Measurements from ENCODE around the gene HERPUD1.
A peak's percentile ranks its signal among the peaks of the same experiment; 100 is the strongest.
"Not testable (repeated sequence)": the region's sequence is repeated elsewhere in the genome, so short reads cannot be mapped to it uniquely, and the experiment has no call there.

HERPUD1 gene

GRCh38 chr16:56961851-56962281 is 29.9 kb downstream of the HERPUD1 start, which contains the start of gene CETP:
CETP (plus strand) TSS chr16:56961950; CDS start chr16:56961980, 30 bp downstream.
- DNase-seq: no peak

- peak; percentile 66 for DNase-seq
Observed at GRCh38 chr16:56964243-56965148, 32.6 kb downstream of the HERPUD1 start.

- no peak for DNase-seq
Observed at GRCh38 chr16:56965149-56966092, 33.5 kb downstream of the HERPUD1 start.

- DNase-seq: no peak
Observed at GRCh38 chr16:56966093-56966475, 34.1 kb downstream of the HERPUD1 start.

GRCh38 chr16:56967733-56968132 is 35.8 kb downstream of the HERPUD1 start:
- DNase-seq: no peak

GRCh38 chr16:56969769-56970168 is 37.8 kb downstream of the HERPUD1 start:
- no peak for DNase-seq

- DNase-seq: no peak
Observed at GRCh38 chr16:56970934-56971767, 39.2 kb downstream of the HERPUD1 start.

- DNase-seq: no peak
Observed at GRCh38 chr16:56971768-56972043, 39.8 kb downstream of the HERPUD1 start.

GRCh38 chr16:56972403-56973293 is 40.7 kb downstream of the HERPUD1 start:
- no peak for DNase-seq

- DNase-seq: no peak
Observed at GRCh38 chr16:56973294-56973689, 41.4 kb downstream of the HERPUD1 start.

- not testable (repeated sequence) for DNase-seq
Observed at GRCh38 chr16:56973899-56974298, 42.0 kb downstream of the HERPUD1 start.

GRCh38 chr16:56974549-56975300 is 42.8 kb downstream of the HERPUD1 start:
- DNase-seq: no peak

GRCh38 chr16:56975714-56976113 is 43.8 kb downstream of the HERPUD1 start:
- DNase-seq: no peak

- DNase-seq: no peak
Observed at GRCh38 chr16:56977216-56977615, 45.3 kb downstream of the HERPUD1 start.

GRCh38 chr16:56977823-56978430 is 46.0 kb downstream of the HERPUD1 start:
- DNase-seq: no peak

GRCh38 chr16:56980201-56980535 is 48.2 kb downstream of the HERPUD1 start:
- DNase-seq: no peak

- DNase-seq: no peak
Observed at GRCh38 chr16:56980792-56981724, 49.1 kb downstream of the HERPUD1 start.

GRCh38 chr16:56981729-56982271 is 49.9 kb downstream of the HERPUD1 start:
- DNase-seq: no peak

GRCh38 chr16:56982695-56983094 is 50.8 kb downstream of the HERPUD1 start:
- DNase-seq: no peak

Measured in activated gamma-delta T cell (primary cell).